ENCODE results near the gene NDUFA8. TPM values are rescaled to one million over a fixed set of nuclear protein-coding genes. Genes with fewer than 3 reads are reported as not detected.
"Not testable (repeated sequence)": the region's sequence is repeated elsewhere in the genome, so short reads cannot be mapped to it uniquely, and the experiment has no call there.

Gene NDUFA8
- total and polyA plus RNA-seq, 9 donors, result 43.7 to 71.1 (median 64.7) TPM

- WGBS (ENCODE audit: insufficient coverage), result no CpG with 5 or more reads among the region's 1 CpG
- no peak for DNase-seq
- H3K27ac ChIP-seq (ENCODE audit: low read length), result no peak overlapping the region
- H3K36me3 ChIP-seq (ENCODE audit: control insufficient read depth, insufficient read depth, low read length), result no peaks in the 10 kb centered on the region
- no peaks in the 10 kb centered on the region for H3K9me3 ChIP-seq (replicated peaks; ENCODE audit: control insufficient read depth, low read depth, low read length)
- peaks cover 40% of the 10 kb centered on the region for H3K4me1 ChIP-seq (ENCODE audit: control insufficient read depth, insufficient read depth, low read length)
- peaks cover 37% of the 10 kb centered on the region for H3K27me3 ChIP-seq (ENCODE audit: control insufficient read depth, insufficient read depth, low read length)
- H3K4me3 ChIP-seq (ENCODE audit: low read length), result no peak overlapping the region
These were observed 35.5 kb downstream of the NDUFA8 start for GRCh38 chr9:122124048-122124447.

DNA sequence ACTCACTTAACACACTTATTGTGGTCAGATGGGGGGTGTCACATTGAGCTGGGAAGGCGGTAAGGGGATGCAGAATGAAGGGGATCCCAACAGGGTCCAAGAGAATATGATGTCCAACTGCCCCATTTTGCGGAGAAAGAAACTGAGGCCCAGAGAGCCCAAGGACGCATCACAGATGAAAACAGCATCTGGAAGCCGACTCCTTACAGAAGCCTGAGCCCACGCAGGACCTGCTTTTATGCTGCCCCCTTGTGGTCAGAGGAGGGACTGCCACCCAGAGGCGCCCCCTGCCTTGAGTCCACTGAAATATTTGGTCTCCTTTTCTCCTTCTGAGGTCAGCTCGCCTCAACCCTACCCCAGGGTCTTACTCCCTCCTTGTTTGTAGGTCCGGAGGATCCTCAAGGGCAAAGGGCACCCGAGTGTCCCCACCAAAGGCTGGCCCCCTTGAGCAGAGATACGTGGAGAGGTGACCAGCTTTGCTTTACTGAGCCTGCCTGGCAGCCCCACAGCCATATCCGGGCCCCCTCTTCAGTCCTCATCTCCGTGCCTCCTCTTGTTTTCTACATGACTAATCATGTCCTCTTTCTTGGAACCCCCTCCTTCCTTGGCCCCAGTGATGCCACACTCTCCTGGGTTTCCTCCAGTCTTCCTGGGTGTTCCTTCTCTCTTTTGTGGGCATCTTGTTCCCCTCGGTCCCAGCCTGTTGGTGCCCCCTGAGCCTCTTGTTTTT lies 36.5 kb downstream of the NDUFA8 start:
- Histone ChIP-seq H3K4me3 (ENCODE audit: low read length) (no peak overlapping the region), H3K36me3 (ENCODE audit: control insufficient read depth, insufficient read depth, low read length) (no peaks in the 10 kb centered on the region), H3K27me3 (ENCODE audit: control insufficient read depth, insufficient read depth, low read length) (peaks cover 37% of the 10 kb centered on the region), H3K27ac (ENCODE audit: low read length) (no peak overlapping the region), H3K4me1 (ENCODE audit: control insufficient read depth, insufficient read depth, low read length) (peaks cover 44% of the 10 kb centered on the region), H3K9me3 (replicated peaks; ENCODE audit: control insufficient read depth, low read depth, low read length) (no peaks in the 10 kb centered on the region)
- WGBS (ENCODE audit: insufficient coverage), result 28% methylated on average over 12 of the region's 13 CpGs
- DNase-seq, result peak; percentile 73

DNA sequence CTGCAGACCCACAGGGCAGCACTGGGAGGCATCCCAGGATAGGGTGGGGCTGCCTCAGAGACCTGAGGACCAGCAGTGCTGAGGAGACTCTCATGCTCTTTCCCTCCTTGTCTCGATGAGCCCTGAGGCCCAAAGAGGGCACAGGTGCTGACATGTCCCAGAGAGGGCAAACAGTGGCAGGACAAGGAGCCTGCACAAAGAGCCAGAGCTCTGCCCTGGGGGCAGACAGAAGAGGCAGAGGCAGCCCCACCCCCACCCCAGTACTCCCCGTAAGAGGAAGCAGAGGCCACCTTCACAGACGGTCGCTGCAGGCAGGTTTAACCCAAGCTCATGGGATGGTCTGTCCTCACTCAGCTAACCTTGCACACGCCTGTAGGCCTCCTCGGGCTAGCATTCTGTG lies 37.1 kb downstream of the NDUFA8 start:
- no peak for DNase-seq
- 79% methylated on average over 2 of the region's 6 CpGs for WGBS (ENCODE audit: insufficient coverage)
- H3K4me1 ChIP-seq (ENCODE audit: control insufficient read depth, insufficient read depth, low read length), result peaks cover 42% of the 10 kb centered on the region

DNA sequence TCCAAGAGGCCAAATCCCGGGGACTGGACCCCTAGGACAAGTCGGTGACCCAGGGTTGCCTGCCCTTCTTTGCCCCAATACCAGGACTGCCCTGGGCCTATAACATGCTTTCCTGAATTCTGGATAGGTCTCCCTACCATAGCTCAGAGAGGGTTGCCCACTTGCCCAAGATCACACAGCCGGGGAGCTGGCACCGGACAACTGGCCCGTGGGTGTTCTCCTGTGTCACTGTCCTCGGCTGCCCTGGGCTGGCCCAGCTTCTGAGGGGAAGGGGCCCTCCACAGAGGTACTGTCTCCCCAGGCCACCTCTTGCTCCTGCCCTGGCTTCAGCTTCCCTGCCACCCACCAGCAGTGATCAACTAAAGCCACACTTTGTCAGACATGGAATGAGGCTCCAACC lies 37.6 kb downstream of the NDUFA8 start:
- WGBS (ENCODE audit: insufficient coverage), result 88% methylated on average over 6 of the region's 6 CpGs
- Histone ChIP-seq H3K4me1 (ENCODE audit: control insufficient read depth, insufficient read depth, low read length) (peaks cover 42% of the 10 kb centered on the region), H3K27me3 (ENCODE audit: control insufficient read depth, insufficient read depth, low read length) (peaks cover 28% of the 10 kb centered on the region), H3K4me3 (ENCODE audit: low read length) (no peak overlapping the region), H3K9me3 (replicated peaks; ENCODE audit: control insufficient read depth, low read depth, low read length) (no peaks in the 10 kb centered on the region), H3K36me3 (ENCODE audit: control insufficient read depth, insufficient read depth, low read length) (no peaks in the 10 kb centered on the region), H3K27ac (ENCODE audit: low read length) (no peak overlapping the region)
- DNase-seq, result no peak

More for the DNA sequence above, 37.1 kb downstream of the NDUFA8 start:
- Histone ChIP-seq H3K36me3 (ENCODE audit: control insufficient read depth, insufficient read depth, low read length) (no peaks in the 10 kb centered on the region), H3K27me3 (ENCODE audit: control insufficient read depth, insufficient read depth, low read length) (peaks cover 34% of the 10 kb centered on the region), H3K4me3 (ENCODE audit: low read length) (no peak overlapping the region), H3K9me3 (replicated peaks; ENCODE audit: control insufficient read depth, low read depth, low read length) (no peaks in the 10 kb centered on the region), H3K27ac (ENCODE audit: low read length) (no peak overlapping the region)

- Histone ChIP-seq H3K27ac (ENCODE audit: low read length) (no peak overlapping the region), H3K36me3 (ENCODE audit: control insufficient read depth, insufficient read depth, low read length) (no peaks in the 10 kb centered on the region), H3K4me3 (ENCODE audit: low read length) (no peak overlapping the region), H3K27me3 (ENCODE audit: control insufficient read depth, insufficient read depth, low read length) (peaks cover 23% of the 10 kb centered on the region), H3K4me1 (ENCODE audit: control insufficient read depth, insufficient read depth, low read length) (peaks cover 38% of the 10 kb centered on the region), H3K9me3 (replicated peaks; ENCODE audit: control insufficient read depth, low read depth, low read length) (no peaks in the 10 kb centered on the region)
- WGBS (ENCODE audit: insufficient coverage), result 91% methylated on average over 9 of the region's 10 CpGs
- DNase-seq, result no peak
These were observed 38.2 kb downstream of the NDUFA8 start for GRCh38 chr9:122121391-122121790.

DNA sequence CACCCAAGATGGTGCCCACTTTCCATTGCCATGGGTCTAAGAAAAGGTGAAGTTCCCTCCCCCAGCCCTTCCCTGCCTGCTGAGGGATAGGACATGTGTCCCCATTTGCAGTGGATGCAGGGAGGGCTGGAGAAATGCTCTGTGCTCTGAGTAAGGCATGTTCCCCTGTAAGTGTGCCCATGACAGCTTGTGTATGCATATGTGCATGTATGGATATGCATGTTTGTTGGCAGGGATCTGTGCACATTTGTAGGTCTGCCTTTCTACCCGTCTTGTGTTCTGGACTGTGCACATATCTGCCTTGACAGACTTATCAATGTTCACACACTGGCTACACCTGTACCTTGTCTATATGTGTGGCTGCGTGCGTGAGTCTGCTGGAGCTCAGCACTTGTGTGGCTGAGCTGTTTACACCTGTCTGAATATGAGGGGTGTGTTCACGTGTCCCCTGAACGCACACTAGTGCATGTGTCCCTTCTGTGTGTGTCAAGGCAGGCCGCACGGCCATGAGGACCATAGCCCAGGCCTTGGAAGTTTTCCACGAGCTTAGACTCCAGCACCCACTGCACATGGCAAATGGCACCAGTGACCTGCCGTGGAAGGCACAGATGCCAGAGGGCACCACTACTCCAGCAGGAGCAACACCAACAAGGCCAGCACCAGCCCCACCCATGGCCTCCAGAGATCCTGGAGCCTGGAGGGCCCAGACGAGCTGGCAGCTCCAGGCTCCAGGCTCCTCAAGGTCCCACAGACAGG lies 39.1 kb downstream of the NDUFA8 start:
- H3K9me3 ChIP-seq (replicated peaks; ENCODE audit: control insufficient read depth, low read depth, low read length), result no peaks in the 10 kb centered on the region
- 83% methylated on average over 7 of the region's 10 CpGs for WGBS (ENCODE audit: insufficient coverage)
- no peaks in the 10 kb centered on the region for H3K36me3 ChIP-seq (ENCODE audit: control insufficient read depth, insufficient read depth, low read length)
- H3K4me3 ChIP-seq (ENCODE audit: low read length), result no peak overlapping the region
- DNase-seq, result no peak
- H3K4me1 ChIP-seq (ENCODE audit: control insufficient read depth, insufficient read depth, low read length), result peaks cover 35% of the 10 kb centered on the region
- peaks cover 14% of the 10 kb centered on the region for H3K27me3 ChIP-seq (ENCODE audit: control insufficient read depth, insufficient read depth, low read length)
- H3K27ac ChIP-seq (ENCODE audit: low read length), result no peak overlapping the region

- 82% methylated on average over 4 of the region's 5 CpGs for WGBS (ENCODE audit: insufficient coverage)
- DNase-seq, result no peak
- Histone ChIP-seq H3K4me3 (ENCODE audit: low read length) (no peak overlapping the region), H3K9me3 (replicated peaks; ENCODE audit: control insufficient read depth, low read depth, low read length) (no peaks in the 10 kb centered on the region), H3K27me3 (ENCODE audit: control insufficient read depth, insufficient read depth, low read length) (peaks cover 6% of the 10 kb centered on the region), H3K36me3 (ENCODE audit: control insufficient read depth, insufficient read depth, low read length) (no peaks in the 10 kb centered on the region), H3K27ac (ENCODE audit: low read length) (no peak overlapping the region), H3K4me1 (ENCODE audit: control insufficient read depth, insufficient read depth, low read length) (peaks cover 31% of the 10 kb centered on the region)
These were observed 39.9 kb downstream of the NDUFA8 start for GRCh38 chr9:122119721-122120120.

- H3K4me3 ChIP-seq (ENCODE audit: low read length), result no peak overlapping the region
- no peak for DNase-seq
- H3K27ac ChIP-seq (ENCODE audit: low read length), result no peak overlapping the region
- H3K9me3 ChIP-seq (replicated peaks; ENCODE audit: control insufficient read depth, low read depth, low read length), result no peaks in the 10 kb centered on the region
- 88% methylated on average over 8 of the region's 13 CpGs for WGBS (ENCODE audit: insufficient coverage)
- peaks cover 31% of the 10 kb centered on the region for H3K4me1 ChIP-seq (ENCODE audit: control insufficient read depth, insufficient read depth, low read length)
- H3K36me3 ChIP-seq (ENCODE audit: control insufficient read depth, insufficient read depth, low read length), result no peaks in the 10 kb centered on the region
- H3K27me3 ChIP-seq (ENCODE audit: control insufficient read depth, insufficient read depth, low read length), result peaks cover 2% of the 10 kb centered on the region
These were observed 40.4 kb downstream of the NDUFA8 start for GRCh38 chr9:122119166-122119521.

GRCh38 chr9:122118343-122119165 lies 41.0 kb downstream of the NDUFA8 start:
- no peak for DNase-seq
- H3K27me3 ChIP-seq (ENCODE audit: control insufficient read depth, insufficient read depth, low read length), result peaks cover 2% of the 10 kb centered on the region
- H3K9me3 ChIP-seq (replicated peaks; ENCODE audit: control insufficient read depth, low read depth, low read length), result no peaks in the 10 kb centered on the region
- H3K4me1 ChIP-seq (ENCODE audit: control insufficient read depth, insufficient read depth, low read length), result peaks cover 31% of the 10 kb centered on the region
- no CpG with 5 or more reads among the region's 5 CpGs for WGBS (ENCODE audit: insufficient coverage)
- H3K27ac ChIP-seq (ENCODE audit: low read length), result no peak overlapping the region
- no peak overlapping the region for H3K4me3 ChIP-seq (ENCODE audit: low read length)
- no peaks in the 10 kb centered on the region for H3K36me3 ChIP-seq (ENCODE audit: control insufficient read depth, insufficient read depth, low read length)

DNA sequence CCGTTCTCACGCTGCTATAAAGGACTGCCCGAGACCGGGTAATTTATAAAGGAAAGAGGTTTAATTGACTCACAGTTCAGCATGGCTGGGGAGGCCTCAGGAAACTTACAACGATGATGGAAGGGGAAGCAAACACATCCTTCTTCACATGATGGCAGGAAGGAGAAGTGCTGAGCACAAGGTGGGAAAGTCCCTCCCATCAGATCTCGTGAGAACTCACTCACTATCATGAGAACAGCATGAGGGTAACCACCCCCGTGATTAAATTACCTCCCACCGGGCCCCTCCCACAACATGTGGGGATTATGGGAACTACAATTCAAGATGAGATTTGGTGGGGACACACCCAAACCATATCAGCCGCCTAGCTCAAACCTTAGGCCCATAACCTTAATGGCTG lies 42.3 kb downstream of the NDUFA8 start:
- H3K9me3 ChIP-seq (replicated peaks; ENCODE audit: control insufficient read depth, low read depth, low read length); DNase-seq; H3K27ac ChIP-seq (ENCODE audit: low read length); H3K36me3 ChIP-seq (ENCODE audit: control insufficient read depth, insufficient read depth, low read length); H3K27me3 ChIP-seq (ENCODE audit: control insufficient read depth, insufficient read depth, low read length); H3K4me3 ChIP-seq (ENCODE audit: low read length): not testable (repeated sequence)
- H3K4me1 ChIP-seq (ENCODE audit: control insufficient read depth, insufficient read depth, low read length), result peaks cover 37% of the 10 kb centered on the region
- 70% methylated on average over 3 of the region's 9 CpGs for whole genome bisulfite sequencing (ENCODE audit: insufficient coverage)

All from muscle of leg (tissue), 11 donors.